Effector memory CD4-positive, alpha-beta T cell (primary cell): ENCODE data around the gene SRGAP2C.
A peak's percentile ranks its signal among the peaks of the same experiment; 100 is the strongest.
"Not testable (repeated sequence)": the region's sequence is repeated elsewhere in the genome, so short reads cannot be mapped to it uniquely, and the experiment has no call there.

Source experiments
- DNase-seq, 3 donors: peaks; one replicate each; pipeline ENCODE4 v3.0.0-alpha.2; 2020
- H3K27ac ChIP-seq: 2 replicates; pipeline ENCODE4 v1.7.0; 2013; ENCODE audit warnings: mild to moderate bottlenecking, low read length, moderate library complexity; ENCODE audit not compliant: insufficient read depth, poor library complexity, severe bottlenecking
- H3K27me3 ChIP-seq: replicated peaks from 2 replicates; pipeline ENCODE4 v1.7.0; 2013; ENCODE audit warnings: mild to moderate bottlenecking, low read length; ENCODE audit not compliant: insufficient read depth, control insufficient read depth, poor library complexity, severe bottlenecking
- H3K36me3 ChIP-seq: 2 replicates; pipeline ENCODE4 v1.7.0; 2013; ENCODE audit warnings: mild to moderate bottlenecking, low read length, moderate library complexity; ENCODE audit not compliant: control insufficient read depth, insufficient read depth
- H3K4me1 ChIP-seq: 2 replicates; pipeline ENCODE4 v1.7.0; 2013; ENCODE audit warnings: low read length, mild to moderate bottlenecking; ENCODE audit not compliant: control insufficient read depth, insufficient read depth, poor library complexity, severe bottlenecking
- H3K4me3 ChIP-seq: 2 replicates; pipeline ENCODE4 v1.7.0; 2013; ENCODE audit warnings: low read length, low read depth, mild to moderate bottlenecking; ENCODE audit not compliant: insufficient read depth, poor library complexity, severe bottlenecking
- H3K9me3 ChIP-seq: 2 replicates; pipeline ENCODE4 v1.7.0; 2013; ENCODE audit warnings: mild to moderate bottlenecking, low read length, moderate library complexity; ENCODE audit not compliant: control insufficient read depth

The SRGAP2C gene

DNA sequence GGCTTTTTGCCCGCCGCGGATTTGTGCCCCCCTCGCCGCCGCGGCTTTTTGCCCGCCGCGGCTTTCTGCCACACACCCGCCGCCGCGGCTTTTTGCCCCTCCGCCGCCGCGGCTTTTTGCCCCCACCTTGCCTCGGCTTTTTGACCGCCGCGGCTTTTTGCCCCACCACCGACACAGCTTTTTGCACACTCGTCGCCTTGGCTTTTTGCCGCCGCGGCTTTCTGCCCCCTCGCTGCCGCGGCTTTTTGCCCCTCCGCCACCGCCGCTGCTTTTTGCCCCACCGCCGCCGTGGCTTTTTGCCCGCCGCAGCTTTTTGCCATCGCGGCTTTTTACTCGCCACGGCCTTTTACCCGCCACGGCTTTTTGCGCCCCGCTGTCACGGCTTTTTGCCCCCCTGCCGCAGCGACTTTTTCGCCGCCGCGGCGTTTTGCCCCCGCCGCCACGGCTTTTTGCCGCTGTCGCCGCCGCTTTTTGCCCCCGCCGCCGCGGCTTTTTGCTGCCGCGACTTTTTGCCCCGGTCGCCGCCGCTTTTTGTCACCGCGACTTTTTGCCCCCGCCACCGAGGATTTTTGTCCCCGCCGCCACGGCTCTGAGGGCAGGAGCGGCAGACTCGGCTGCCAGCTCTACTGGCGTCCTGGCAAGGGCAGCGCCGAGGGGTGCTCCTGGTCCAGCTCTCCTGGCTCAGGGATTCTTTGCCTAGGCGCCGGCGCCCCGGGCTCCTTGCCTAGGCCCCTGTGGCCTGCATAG is 211.7 kb downstream of the SRGAP2C start:
- not testable (repeated sequence) for H3K9me3 ChIP-seq, H3K36me3 ChIP-seq, H3K4me1 ChIP-seq, H3K27me3 ChIP-seq
- H3K27ac ChIP-seq, result peak overlapping the region; percentile 32
- peak; percentile 16 to 33 (median 31) for DNase-seq
- H3K4me3 ChIP-seq, result peak overlapping the region; percentile 60

DNA sequence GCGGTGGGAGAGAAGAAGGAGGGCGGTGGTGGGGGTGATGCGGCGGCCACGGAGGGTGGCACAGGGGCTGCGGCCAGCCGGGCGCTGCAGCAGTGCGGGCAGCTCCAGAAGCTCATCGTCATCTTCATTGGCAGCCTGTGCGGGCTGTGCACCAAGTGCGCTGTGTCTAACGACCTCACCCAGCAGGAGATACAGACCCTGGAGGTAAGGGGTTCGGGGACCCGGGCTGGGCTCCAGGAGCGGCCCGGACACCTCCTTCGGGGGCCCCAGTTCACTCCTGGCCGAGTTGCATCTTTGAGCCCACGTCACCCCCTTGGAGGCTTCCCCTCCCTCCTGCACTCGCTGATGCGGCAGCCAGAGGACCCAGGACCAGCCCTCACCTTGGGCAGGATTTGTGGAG is 212.3 kb downstream of the SRGAP2C start:
- Histone ChIP-seq H3K27ac (peak overlapping the region; percentile 32), H3K4me3 (peak overlapping the region; percentile 60)
- H3K36me3 ChIP-seq, DNase-seq, H3K9me3 ChIP-seq, H3K4me1 ChIP-seq, H3K27me3 ChIP-seq: not testable (repeated sequence)

DNA sequence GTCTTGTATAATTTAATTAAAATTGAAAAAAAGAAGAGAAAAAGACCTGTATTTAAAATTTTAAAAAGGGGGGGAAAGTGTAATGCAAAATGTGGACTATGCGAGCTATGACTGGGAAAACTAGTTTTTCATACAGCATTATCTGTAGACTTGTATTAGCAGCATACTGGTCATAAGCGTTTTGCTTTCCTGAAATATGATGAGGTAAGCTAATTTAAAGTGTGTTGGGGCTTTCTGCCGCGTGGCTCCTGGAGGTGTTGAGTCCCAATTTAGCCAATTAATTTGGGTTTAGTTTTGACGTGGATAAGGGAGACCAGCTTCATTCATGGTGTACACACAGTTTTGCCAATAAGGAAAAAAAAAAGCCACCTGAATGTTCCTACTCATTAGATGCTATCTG is 214.4 kb downstream of the SRGAP2C start:
- H3K36me3 ChIP-seq, H3K9me3 ChIP-seq, H3K4me3 ChIP-seq, H3K27me3 ChIP-seq, DNase-seq, H3K27ac ChIP-seq, H3K4me1 ChIP-seq: not testable (repeated sequence)

DNA sequence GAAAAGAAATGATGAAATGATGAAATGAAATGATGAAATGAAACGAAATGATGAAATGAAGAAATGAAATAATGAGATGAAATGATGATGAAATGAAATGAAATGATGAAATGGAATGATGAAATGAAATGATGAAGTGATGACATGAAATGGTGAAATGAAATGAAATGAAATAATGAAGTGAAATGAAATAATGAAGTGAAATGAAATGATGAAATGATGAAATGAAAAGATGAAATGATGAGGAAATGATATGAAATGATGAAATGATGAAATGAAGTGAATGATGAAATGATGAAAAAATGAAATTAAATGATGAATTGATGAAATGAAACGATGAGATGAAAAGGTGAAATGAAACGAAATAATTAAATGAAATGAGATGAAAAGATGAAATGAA is 215.3 kb downstream of the SRGAP2C start:
- H3K9me3 ChIP-seq, H3K4me1 ChIP-seq, H3K4me3 ChIP-seq, H3K27me3 ChIP-seq, H3K27ac ChIP-seq, H3K36me3 ChIP-seq, DNase-seq: not testable (repeated sequence)

DNA sequence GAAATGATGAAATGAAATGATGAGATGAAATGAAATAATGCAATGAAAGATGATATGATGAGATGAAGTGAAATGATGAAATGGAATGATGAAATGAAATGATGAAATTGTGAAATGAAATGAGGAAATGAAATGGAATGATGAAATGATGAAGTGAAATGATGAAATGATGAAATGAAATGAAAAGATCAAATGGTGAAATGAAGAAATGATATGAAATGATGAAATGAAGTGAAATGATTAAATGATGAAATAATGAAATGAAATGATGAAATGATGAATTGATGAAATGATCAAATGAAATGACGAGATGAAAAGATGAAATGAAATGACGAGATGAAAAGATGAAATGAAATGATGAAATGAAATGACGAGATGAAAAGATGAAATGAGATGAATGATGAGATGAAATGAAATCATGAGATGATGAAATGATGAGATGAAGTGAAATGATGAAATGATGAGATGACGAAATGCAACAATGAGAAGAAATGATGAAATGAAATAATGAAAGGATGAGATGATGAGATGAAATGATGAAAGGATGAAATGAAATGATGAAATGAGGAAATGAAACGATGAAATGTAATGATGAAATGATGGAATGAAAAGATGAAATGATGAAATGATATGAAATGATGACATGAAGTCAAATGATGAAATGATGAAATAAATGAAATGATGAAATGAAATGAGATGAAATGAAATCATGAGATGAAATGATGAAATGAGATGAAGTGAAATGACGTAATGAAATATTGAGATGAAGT is 216.0 kb downstream of the SRGAP2C start:
- H3K4me3 ChIP-seq, H3K4me1 ChIP-seq, H3K9me3 ChIP-seq, H3K27ac ChIP-seq, H3K27me3 ChIP-seq, DNase-seq, H3K36me3 ChIP-seq: not testable (repeated sequence)

DNA sequence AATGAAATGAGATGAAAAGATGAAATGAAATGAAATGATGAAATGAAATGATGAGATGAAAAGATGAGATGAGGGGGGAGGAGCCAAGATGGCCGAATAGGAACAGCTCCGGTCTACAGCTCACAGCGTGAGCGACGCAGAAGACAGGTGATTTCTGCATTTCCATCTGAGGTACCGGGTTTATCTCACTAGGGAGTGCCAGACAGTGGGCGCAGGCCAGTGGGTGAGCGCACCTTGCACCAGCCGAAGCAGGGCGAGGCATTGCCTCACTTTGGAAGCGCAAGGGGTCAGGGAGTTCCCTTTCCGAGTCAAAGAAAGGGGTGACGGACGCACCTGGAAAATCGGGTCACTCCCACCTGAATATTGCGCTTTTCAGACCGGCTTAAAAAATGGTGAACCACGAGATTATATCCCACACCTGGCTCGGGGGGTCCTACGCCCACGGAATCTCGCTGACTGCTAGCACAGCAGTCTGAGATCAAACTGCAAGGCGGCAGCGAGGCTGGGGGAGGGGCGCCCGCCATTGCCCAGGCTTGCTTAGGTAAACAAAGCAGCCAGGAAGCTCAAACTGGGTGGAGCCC is 216.7 kb downstream of the SRGAP2C start:
- not testable (repeated sequence) for H3K4me1 ChIP-seq, H3K9me3 ChIP-seq, H3K36me3 ChIP-seq, H3K27me3 ChIP-seq, H3K4me3 ChIP-seq, H3K27ac ChIP-seq, DNase-seq

DNA sequence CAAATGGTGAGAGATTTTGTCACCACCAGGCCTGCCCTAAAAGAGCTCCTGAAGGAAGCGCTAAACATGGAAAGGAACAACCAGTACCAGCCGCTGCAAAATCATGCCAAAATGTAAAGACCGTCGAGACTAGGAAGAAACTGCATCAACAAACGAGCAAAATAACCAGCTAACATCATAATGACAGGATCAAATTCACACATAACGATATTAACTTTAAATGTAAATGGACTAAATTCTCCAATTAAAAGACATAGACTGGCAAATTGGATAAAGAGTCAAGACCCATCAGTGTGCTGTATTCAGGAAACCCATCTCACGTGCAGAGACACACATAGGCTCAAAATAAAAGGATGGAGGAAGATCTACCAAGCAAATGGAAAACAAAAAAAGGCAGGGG is 218.5 kb downstream of the SRGAP2C start:
- not testable (repeated sequence) for H3K9me3 ChIP-seq, H3K4me3 ChIP-seq, DNase-seq, H3K27me3 ChIP-seq, H3K36me3 ChIP-seq, H3K27ac ChIP-seq, H3K4me1 ChIP-seq

DNA sequence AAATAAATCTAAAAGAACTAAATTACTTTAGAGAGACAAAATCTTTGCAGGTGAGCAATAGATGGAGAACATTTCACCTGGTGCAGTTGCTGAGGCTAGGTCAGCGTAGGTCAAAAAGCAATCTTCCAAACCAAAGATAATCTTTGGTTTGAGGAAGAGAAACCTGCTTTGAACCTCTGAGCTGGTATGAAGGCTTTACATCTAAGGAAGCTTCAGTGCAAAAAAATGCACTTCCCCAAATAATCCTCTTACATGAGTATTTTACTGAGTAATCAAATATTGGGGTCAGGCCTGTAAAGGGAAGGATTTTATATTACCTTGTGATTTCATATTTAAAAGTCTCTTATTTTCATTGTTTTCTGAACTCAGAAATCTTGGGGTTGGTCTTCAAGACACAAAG is 223.6 kb downstream of the SRGAP2C start:
- H3K4me1 ChIP-seq, result no peaks in the 10 kb centered on the region
- H3K9me3 ChIP-seq, result no peaks in the 10 kb centered on the region
- no peaks in the 10 kb centered on the region for H3K36me3 ChIP-seq
- no peaks in the 10 kb centered on the region for H3K27me3 ChIP-seq
- no peak for DNase-seq
- no peak overlapping the region for H3K27ac ChIP-seq
- no peak overlapping the region for H3K4me3 ChIP-seq

DNA sequence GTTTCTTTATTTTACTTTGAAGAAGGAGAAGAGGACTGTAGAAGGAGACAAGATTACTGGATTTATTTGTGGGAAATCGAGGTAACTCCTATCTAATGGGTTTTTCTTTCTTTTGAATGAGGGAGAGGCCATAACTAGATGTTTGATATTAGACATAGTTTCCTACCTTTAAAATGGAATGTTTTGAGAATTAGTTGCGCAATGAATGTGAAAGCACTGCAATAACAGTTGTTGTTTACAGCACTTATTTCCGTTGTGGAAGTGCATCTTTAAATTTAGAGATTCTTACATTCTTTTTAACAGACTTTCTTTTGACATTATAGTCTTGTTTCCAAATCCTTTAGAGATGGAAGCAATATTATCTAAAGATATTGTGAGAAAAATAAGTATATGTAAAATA is 229.0 kb downstream of the SRGAP2C start:
- no peaks in the 10 kb centered on the region for H3K9me3 ChIP-seq
- H3K27ac ChIP-seq, result no peak overlapping the region
- DNase-seq, result no peak
- H3K4me3 ChIP-seq, result no peak overlapping the region
- H3K4me1 ChIP-seq, result no peaks in the 10 kb centered on the region
- no peaks in the 10 kb centered on the region for H3K27me3 ChIP-seq
- H3K36me3 ChIP-seq, result no peaks in the 10 kb centered on the region

DNA sequence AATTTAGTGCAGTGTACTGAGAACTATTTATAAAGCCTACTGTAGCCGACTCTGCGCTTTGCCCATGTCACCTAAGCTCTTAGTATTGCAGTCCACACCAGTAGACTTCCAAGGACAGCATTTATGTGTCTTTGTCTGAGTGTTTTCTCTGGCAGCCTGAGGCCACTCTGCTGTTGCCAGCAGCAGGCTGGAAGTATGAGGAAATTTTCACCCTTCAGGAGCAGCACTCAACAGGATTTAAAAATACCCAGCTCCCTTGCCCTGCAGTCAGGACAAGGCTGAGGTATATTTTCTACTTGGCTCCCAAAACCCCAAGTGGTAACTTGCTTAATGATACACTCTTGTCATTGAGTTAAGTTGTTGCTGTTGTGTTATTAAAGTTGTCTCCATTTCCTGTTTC is 230.1 kb downstream of the SRGAP2C start:
- Histone ChIP-seq H3K4me3 (no peak overlapping the region), H3K27me3 (no peaks in the 10 kb centered on the region), H3K36me3 (no peaks in the 10 kb centered on the region), H3K4me1 (no peaks in the 10 kb centered on the region), H3K27ac (no peak overlapping the region), H3K9me3 (no peaks in the 10 kb centered on the region)
- DNase-seq, result no peak
